B cell (primary cell): ENCODE results near the gene TMEM185A. TPM values are rescaled to one million over a fixed set of nuclear protein-coding genes. Genes with fewer than 3 reads are reported as not detected.
"Not testable (repeated sequence)": the region's sequence is repeated elsewhere in the genome, so short reads cannot be mapped to it uniquely, and the experiment has no call there.

Source experiments
- ATAC-seq: fragments of 200-7000 bp; cut with Tn5 transposase; one replicate; pipeline ENCODE4 v1.10.0; 2021; ENCODE audit warnings: low read depth, mild to moderate bottlenecking, moderate number of reproducible peaks, moderate library complexity
- CTCF ChIA-PET: fragments of 350-600 bp; sonication (Branson Sonifier 250); formaldehyde crosslinking; loops from one replicate; lab custom pipeline; 2021; ENCODE audit warnings: antibody characterized with exemption, inconsistent platforms; lab: Charles Lee
- POLR2A ChIA-PET: fragments of 350-600 bp; sonication (Branson Sonifier 250); formaldehyde crosslinking; loops from one replicate; lab custom pipeline; 2021; ENCODE audit warnings: antibody characterized with exemption; lab: Charles Lee
- DNase-seq: peaks from one replicate; pipeline ENCODE4 v3.0.0; 2013
- H2AFZ ChIP-seq: 2 replicates; pipeline ENCODE4 v1.6.1; 2012; ENCODE audit warnings: mild to moderate bottlenecking, low read depth, low read length; ENCODE audit not compliant: insufficient read depth, poor library complexity, severe bottlenecking
- H3K27ac ChIP-seq, 2 donors: 1 replicate in 1 of 2; 2 replicates in 1 of 2; pipeline ENCODE4 v1.5.1; 2012 to 2013; ENCODE audit warnings: low read length in 2 of 2, mild to moderate bottlenecking in 2 of 2, moderate library complexity in 1 of 2
- H3K27me3 ChIP-seq, 4 experiments: fragments of 200-600 bp in 1 of 4; sonication (generic) in 1 of 4; replicated peaks in 1 of 4; 1 replicate in 2 of 4; 2 replicates in 2 of 4; pipeline versions ENCODE4 v1.6.1 to v1.7.0; 2013 to 2016; ENCODE audit warnings: low read length in 3 of 4, mild to moderate bottlenecking in 2 of 4, mixed read lengths in 1 of 4, moderate library complexity in 1 of 4; ENCODE audit not compliant: insufficient read depth in 4 of 4, control insufficient read depth in 3 of 4; ENCODE audit errors: control extremely low read depth in 1 of 4
- H3K36me3 ChIP-seq, 2 experiments: replicated peaks in 1 of 2; 1 replicate in 1 of 2; 2 replicates in 1 of 2; pipeline versions ENCODE4 v1.6.1 to v1.7.1; 2013; ENCODE audit warnings: low read length in 1 of 2; ENCODE audit not compliant: insufficient read depth in 2 of 2, control insufficient read depth in 1 of 2; ENCODE audit errors: control extremely low read depth in 1 of 2, extremely low read depth in 1 of 2
- H3K4me1 ChIP-seq, 2 donors: fragments of 200-600 bp in 1 of 2; sonication (generic) in 1 of 2; 1 replicate in 1 of 2; 2 replicates in 1 of 2; pipeline versions ENCODE4 v1.5.1 to v1.6.1; 2013 to 2017; ENCODE audit warnings: low read length in 2 of 2; ENCODE audit not compliant: control insufficient read depth in 2 of 2, insufficient read depth in 2 of 2
- H3K4me2 ChIP-seq: replicated peaks from 2 replicates; pipeline ENCODE3; 2012; ENCODE audit warnings: mild to moderate bottlenecking, low read depth, low read length; ENCODE audit not compliant: poor library complexity, severe bottlenecking
- H3K4me3 ChIP-seq, 5 experiments: fragments of 200-600 bp in 1 of 5; sonication (generic) in 1 of 5; 1 replicate in 3 of 5; 2 replicates in 2 of 5; pipeline versions ENCODE4 v1.5.1 to v1.7.0; 2011 to 2016; ENCODE audit warnings: low read length in 4 of 5, mild to moderate bottlenecking in 4 of 5, low read depth in 2 of 5, control low read depth in 1 of 5, moderate library complexity in 1 of 5; ENCODE audit not compliant: insufficient read depth in 1 of 5; ENCODE audit errors: control extremely low read depth in 1 of 5, extremely low read depth in 1 of 5
- H3K79me2 ChIP-seq: fragments of 200-600 bp; sonication (generic); one replicate; pipeline ENCODE4 v1.6.0; 2016; ENCODE audit warnings: low read length; ENCODE audit not compliant: control insufficient read depth, insufficient read depth
- H3K9ac ChIP-seq: fragments of 200-600 bp; sonication (generic); 2 replicates; pipeline ENCODE4 v1.6.1; 2017; ENCODE audit warnings: mild to moderate bottlenecking, low read length, moderate library complexity
- H3K9me3 ChIP-seq, 3 donors: one replicate each; pipeline versions ENCODE4 v1.6.1 to v1.7.1; 2013; ENCODE audit warnings: low read length in 2 of 3; ENCODE audit not compliant: control insufficient read depth in 2 of 3, insufficient read depth in 1 of 3; ENCODE audit errors: control extremely low read depth in 1 of 3
- H4K20me1 ChIP-seq: 2 replicates; pipeline ENCODE4 v1.6.0; 2012; ENCODE audit warnings: mild to moderate bottlenecking, low read length; ENCODE audit not compliant: insufficient read depth, control insufficient read depth, poor library complexity, severe bottlenecking
- H3K27ac Mint-ChIP-seq: one replicate; pipeline ENCODE4 v1.8.0; 2021; ENCODE audit warnings: mixed read lengths
- H3K27me3 Mint-ChIP-seq: one replicate; pipeline ENCODE4 v1.8.0; 2021; ENCODE audit warnings: mixed read lengths
- H3K4me1 Mint-ChIP-seq: one replicate; pipeline ENCODE4 v1.8.0; 2021; ENCODE audit warnings: mixed read lengths
- H3K4me3 Mint-ChIP-seq: one replicate; pipeline ENCODE4 v1.8.0; 2021; ENCODE audit warnings: mixed read lengths
- H3K9me3 Mint-ChIP-seq: one replicate; pipeline ENCODE4 v1.8.0; 2022; ENCODE audit warnings: mixed read lengths; ENCODE audit not compliant: insufficient read depth
- WGBS: methylation state at CpG from one replicate; pipeline ENCODE4 v1.1.5; 2013; ENCODE audit warnings: missing lambda C conversion rate; ENCODE audit not compliant: insufficient coverage; 5-methylcytosine and 5-hydroxymethylcytosine counted together
- intact Hi-C: fragments of 100-400 bp; cut with micrococcal nuclease; formaldehyde crosslinking; loops from one replicate; pipeline ENCODE4 v1.10.0; 2022
- polyA plus RNA-seq: library from polyadenylated mRNA; depleted of rRNA; stranded (reverse); fragments of >200 nt; gene quantifications from 2 replicates; pipeline ENCODE4 v1.2.3, GENCODE V29; 2012
- total RNA-seq, 2 donors: library from RNA; stranded (reverse); fragments of 120-200 nt in 1 of 2; gene quantifications; 1 replicate in 1 of 2; 2 replicates in 1 of 2; pipeline versions ENCODE4 v1.2.3 to v1.2.4, GENCODE V29; 2013 to 2022

TMEM185A gene
- total and polyA plus RNA-seq, 2 donors (not counting 1 experiment from before 2014, with no cell fraction given) = 17.8 to 28.6 TPM

DNA sequence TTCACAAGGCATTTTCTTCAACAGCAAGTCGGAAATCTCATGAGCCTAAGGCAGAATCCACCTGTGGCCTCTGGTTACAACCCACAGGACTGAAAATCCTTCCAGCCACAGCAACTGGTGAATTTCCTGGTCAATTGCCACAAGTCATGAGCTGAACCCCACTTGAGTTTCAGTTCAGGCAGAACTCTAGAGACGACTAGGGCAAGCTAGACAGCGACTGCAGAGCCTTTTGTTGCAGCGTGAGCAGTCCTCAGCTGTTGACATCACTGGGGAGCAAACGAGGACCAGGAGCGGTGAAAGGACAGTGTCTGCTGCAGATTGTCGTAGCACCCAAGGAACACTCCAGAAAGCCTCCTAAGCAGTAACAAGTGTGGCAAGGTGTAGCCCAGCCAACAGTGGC is 35.6 kb downstream of the TMEM185A start:
- H3K36me3 ChIP-seq, H3K27ac Mint-ChIP-seq, ATAC-seq, H3K27ac ChIP-seq, POLR2A ChIA-PET, H3K4me3 ChIP-seq, intact Hi-C loops, H3K4me1 Mint-ChIP-seq, H4K20me1 ChIP-seq, H3K79me2 ChIP-seq, H3K9me3 Mint-ChIP-seq, H3K9ac ChIP-seq, H3K9me3 ChIP-seq, H3K4me3 Mint-ChIP-seq, H2AFZ ChIP-seq, CTCF ChIA-PET, H3K4me2 ChIP-seq, DNase-seq, H3K27me3 ChIP-seq, H3K4me1 ChIP-seq, H3K27me3 Mint-ChIP-seq: not testable (repeated sequence)
- WGBS = no CpG with 5 or more reads among the region's 7 CpGs

DNA sequence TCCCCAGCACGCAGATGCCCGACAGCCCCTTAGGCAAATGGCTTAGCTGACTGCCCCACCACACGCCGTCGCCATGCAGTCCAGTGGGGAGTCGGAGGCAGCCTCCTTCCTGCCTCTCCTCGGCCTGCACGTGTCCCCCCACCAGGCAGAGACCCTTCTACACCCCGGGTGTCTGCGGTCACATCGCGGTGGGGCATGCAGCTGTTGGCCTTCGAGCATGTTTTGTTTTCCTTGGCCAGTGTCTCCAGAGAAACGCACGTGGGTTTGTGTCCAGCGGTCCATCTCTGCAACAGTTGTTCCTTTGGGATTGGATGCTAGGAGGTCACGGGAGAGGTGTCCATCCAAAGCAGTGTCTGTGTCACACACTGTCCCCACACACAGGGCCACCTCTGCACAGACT is 36.4 kb downstream of the TMEM185A start, which contains the start of gene HSFX2:
Gene HSFX2, minus strand, starts transcription at position 101 of the 400 bp plus-strand sequence. CDS start 614 bp downstream, outside the sequence.
- H4K20me1 ChIP-seq, H2AFZ ChIP-seq, H3K9me3 ChIP-seq, H3K9ac ChIP-seq, H3K4me3 ChIP-seq, H3K4me3 Mint-ChIP-seq, ATAC-seq, POLR2A ChIA-PET, CTCF ChIA-PET, intact Hi-C loops, H3K27ac ChIP-seq, H3K27me3 Mint-ChIP-seq, H3K4me1 Mint-ChIP-seq, H3K36me3 ChIP-seq, H3K27ac Mint-ChIP-seq, H3K9me3 Mint-ChIP-seq, H3K4me2 ChIP-seq, H3K27me3 ChIP-seq, H3K4me1 ChIP-seq, DNase-seq, H3K79me2 ChIP-seq: not testable (repeated sequence)
- no CpG with 5 or more reads among the region's 17 CpGs for WGBS

DNA sequence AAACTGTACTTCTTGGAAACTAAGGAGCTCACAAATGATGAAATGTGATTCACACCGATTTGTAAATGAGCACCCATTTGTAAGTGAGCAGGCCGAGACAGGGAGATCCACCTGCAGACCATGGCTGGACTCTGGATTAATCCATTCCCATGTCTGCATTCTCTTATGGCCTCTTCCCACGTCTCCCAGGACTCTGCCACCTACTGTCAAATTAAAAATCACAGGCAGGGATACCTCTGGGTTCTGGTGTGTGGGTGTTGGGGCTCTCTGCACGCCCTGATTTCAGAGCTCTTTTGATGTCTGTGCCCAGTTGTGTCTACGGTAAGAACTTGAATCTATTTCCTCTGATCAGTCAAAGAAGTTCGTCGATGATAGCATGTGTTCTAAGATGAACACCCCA is 40.6 kb downstream of the TMEM185A start:
- H2AFZ ChIP-seq, H3K4me2 ChIP-seq, DNase-seq, H3K4me3 Mint-ChIP-seq, H3K9ac ChIP-seq, H4K20me1 ChIP-seq, H3K9me3 ChIP-seq, H3K79me2 ChIP-seq, H3K4me3 ChIP-seq, POLR2A ChIA-PET, CTCF ChIA-PET, H3K27me3 ChIP-seq, H3K4me1 ChIP-seq, H3K27ac Mint-ChIP-seq, H3K27me3 Mint-ChIP-seq, H3K9me3 Mint-ChIP-seq, intact Hi-C loops, H3K36me3 ChIP-seq, H3K4me1 Mint-ChIP-seq, H3K27ac ChIP-seq, ATAC-seq: not testable (repeated sequence)
- no CpG with 5 or more reads among the region's 7 CpGs for WGBS

DNA sequence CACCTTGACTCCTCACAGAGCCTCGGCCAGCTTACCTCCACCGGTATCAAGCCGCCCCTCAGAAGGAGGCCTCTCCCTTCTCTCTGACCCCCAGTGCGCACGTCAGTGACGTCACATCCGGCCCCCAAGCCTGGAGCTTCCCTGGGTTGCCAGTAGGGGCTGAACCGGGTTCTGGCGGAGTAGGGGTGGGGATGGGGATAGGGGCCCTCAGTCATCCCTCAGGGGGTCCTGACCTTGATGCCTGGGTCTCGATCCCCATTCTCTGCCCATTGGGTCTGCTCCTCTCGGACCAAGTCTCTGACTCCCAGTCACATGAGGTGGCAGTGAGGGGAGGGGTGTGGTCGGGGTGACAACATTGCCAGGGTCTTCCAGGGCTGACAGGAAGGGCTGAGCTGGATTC is 44.2 kb downstream of the TMEM185A start, which contains the start of gene MAGEA9B:
Gene MAGEA9B, minus strand, starts transcription at position 101 of the 400 bp plus-strand sequence. CDS start 4,280 bp downstream, outside the sequence.
- H3K4me1 Mint-ChIP-seq, H3K4me3 Mint-ChIP-seq, H3K27ac Mint-ChIP-seq, H3K4me1 ChIP-seq, H3K4me2 ChIP-seq, H2AFZ ChIP-seq, H3K9ac ChIP-seq, DNase-seq, H4K20me1 ChIP-seq, H3K9me3 ChIP-seq, POLR2A ChIA-PET, ATAC-seq, H3K27me3 ChIP-seq, H3K27ac ChIP-seq, H3K79me2 ChIP-seq, H3K4me3 ChIP-seq, H3K9me3 Mint-ChIP-seq, H3K27me3 Mint-ChIP-seq, H3K36me3 ChIP-seq, CTCF ChIA-PET, intact Hi-C loops: not testable (repeated sequence)
- no CpG with 5 or more reads among the region's 12 CpGs for WGBS
